Measurements from ENCODE around the gene HTR4. TPM values are rescaled to one million over a fixed set of nuclear protein-coding genes. Genes with fewer than 3 reads are reported as not detected.

Gene HTR4
- total RNA-seq, 1 experiment from 2014 or later: not detected

GRCh38 chr5:148476302-148476701 is 178.0 kb downstream of the HTR4 start:
- no peak overlapping the region for H2AFZ ChIP-seq (ENCODE audit: low read depth, low read length, poor library complexity, severe bottlenecking)
- no peaks in the 10 kb centered on the region for H3K36me3 ChIP-seq (ENCODE audit: control insufficient read depth in 1 of 2, insufficient read depth in 2 of 2, low read length in 2 of 2)
- intact Hi-C loops (cut with micrococcal nuclease): no loop called here
- H3K4me2 ChIP-seq (ENCODE audit: low read length): no peak overlapping the region
- RAD21 ChIA-PET (ENCODE audit: low non-redundant PET in 1 of 2, low total read pairs in 2 of 2, uncharacterized antibody in 2 of 2, unreplicated experiment in 2 of 2): no interaction called here
- no TSS peak for BruUV-seq (replicated peaks)
- H3K4me3 ChIP-seq (replicated peaks in 1 of 2; ENCODE audit: low read depth in 1 of 2, low read length in 2 of 2): no peak overlapping the region
- no peaks in the 10 kb centered on the region for H3K79me2 ChIP-seq (ENCODE audit: insufficient read depth, low read length)
- H4K20me1 ChIP-seq (ENCODE audit: insufficient read depth): no peaks in the 10 kb centered on the region
- H3K27me3 ChIP-seq (ENCODE audit: insufficient read depth, low read length): peaks cover 23% of the 10 kb centered on the region; the same call in 1 of the 2 replicates
- CTCF ChIA-PET: no interaction called here
- H3K9me2 ChIP-seq (ENCODE audit: insufficient read depth): no peaks in the 10 kb centered on the region
- POLR2A ChIA-PET: no interaction called here
- H3K9ac ChIP-seq (ENCODE audit: low read length): no peak overlapping the region
- DNase-seq (ENCODE audit: low read depth, low spot score) (no peak), ATAC-seq (no peak)
- H3K27ac ChIP-seq (ENCODE audit: low read depth, low read length): no peak overlapping the region
- H3K4me1 ChIP-seq (ENCODE audit: control insufficient read depth in 1 of 2, insufficient read depth in 2 of 2, low read length in 2 of 2): no peaks in the 10 kb centered on the region
- no peak for TF ChIP-seq YY1 (IDR thresholded peaks at IDR 0.05; ENCODE audit: extremely low read depth, insufficient replicate concordance, low read depth, low read length)
- no peak for TF ChIP-seq EZH2phosphoT487 (IDR thresholded peaks at IDR 0.05; ENCODE audit: borderline replicate concordance)
- TF ChIP-seq CBX3 (IDR thresholded peaks at IDR 0.05; ENCODE audit: low read depth): no peak
- no peak for TF ChIP-seq SRF (IDR thresholded peaks at IDR 0.05; ENCODE audit: low read depth)
- no peak for TF ChIP-seq ZFX (IDR thresholded peaks at IDR 0.05)
- TF ChIP-seq SIN3A (IDR thresholded peaks at IDR 0.05; ENCODE audit: low read depth): no peak
- TF ChIP-seq ATF3 (IDR thresholded peaks at IDR 0.05): no peak
- TF ChIP-seq ELF1 (IDR thresholded peaks at IDR 0.05; ENCODE audit: borderline replicate concordance, low read depth): no peak
- no peak for TF ChIP-seq EZH2 (IDR thresholded peaks at IDR 0.05)
- TF ChIP-seq POLR2A (IDR thresholded peaks at IDR 0.05; ENCODE audit: borderline replicate concordance, extremely low read depth, insufficient read depth, insufficient read length): no peak
- no peak for TF ChIP-seq ZNF274 (IDR thresholded peaks at IDR 0.05; ENCODE audit: low read depth, low read length)
- no peak for TF ChIP-seq EGR1 (IDR thresholded peaks at IDR 0.05; ENCODE audit: low read depth)
- TF ChIP-seq TCF7L2 (IDR thresholded peaks at IDR 0.05; ENCODE audit: borderline replicate concordance, extremely low read depth, insufficient read depth, insufficient read length): no peak
- TF ChIP-seq MAX (IDR thresholded peaks at IDR 0.05): no peak
- TF ChIP-seq CEBPB (IDR thresholded peaks at IDR 0.05; ENCODE audit: low read depth): no peak
- no peaks in the 10 kb centered on the region for H3K9me3 ChIP-seq (ENCODE audit: control insufficient read depth in 1 of 2, insufficient read depth in 1 of 2, low read depth in 1 of 2, low read length in 2 of 2)
